ENCODE data around the gene CDC42BPA. TPM values are rescaled to one million over a fixed set of nuclear protein-coding genes. Genes with fewer than 3 reads are reported as not detected.
A peak's percentile ranks its signal among the peaks of the same experiment; 100 is the strongest.

CDC42BPA gene
- total RNA-seq, 1 experiment from 2014 or later: 32.0 TPM

- intact Hi-C loops (cut with micrococcal nuclease): no loop called here
- Histone ChIP-seq H3K4me3 (ENCODE audit: low read length) (no peak overlapping the region), H3K9me2 (replicated peaks; ENCODE audit: low read length) (no peaks in the 10 kb centered on the region), H3K36me3 (ENCODE audit: low read depth, low read length) (peaks cover 10% of the 10 kb centered on the region; the same call in 1 of the 2 replicates), H3K9ac (ENCODE audit: low read length) (no peak overlapping the region), H3K4me2 (ENCODE audit: low read length) (no peak overlapping the region), H3K4me1 (ENCODE audit: insufficient read depth, low read length) (0 out of 2 replicates have a peak, but pooled peaks cover 4% of the 10 kb centered on the region), H2AFZ (ENCODE audit: low read length) (no peak overlapping the region), H3K79me2 (ENCODE audit: low read length) (no peaks in the 10 kb centered on the region), H3F3A (ENCODE audit: low read length, unreplicated experiment) (no peaks in the 10 kb centered on the region), H3K9me3 (ENCODE audit: low read length) (no peaks in the 10 kb centered on the region), H3K27ac (ENCODE audit: low read length) (no peak overlapping the region), H4K20me1 (ENCODE audit: low read length) (no peaks in the 10 kb centered on the region), H3K27me3 (ENCODE audit: low read length) (no peaks in the 10 kb centered on the region)
- no TSS peak for BruUV-seq (replicated peaks)
- POLR2A ChIA-PET (ENCODE audit: unreplicated experiment): no interaction called here
- DNase-seq (no peak), ATAC-seq (no peak)
- no peak for TF ChIP-seq EZH2phosphoT487 (IDR thresholded peaks at IDR 0.05; ENCODE audit: borderline replicate concordance, low read length)
- no peak for TF ChIP-seq CTCF (conservative IDR thresholded peaks at IDR 0.05; ENCODE audit: low read depth, low read length)
- TF ChIP-seq EZH2 (IDR thresholded peaks at IDR 0.05; ENCODE audit: low read length, unreplicated experiment): no peak
- CTCF ChIA-PET: no interaction called here
These were observed 285.9 kb downstream of the CDC42BPA start for GRCh38 chr1:227032396-227032795.

- H3K9ac ChIP-seq (ENCODE audit: low read length): no peak overlapping the region
- no peak overlapping the region for H3K27ac ChIP-seq (ENCODE audit: low read length)
- H3K9me2 ChIP-seq (replicated peaks; ENCODE audit: low read length): no peaks in the 10 kb centered on the region
- H3F3A ChIP-seq (ENCODE audit: low read length, unreplicated experiment): no peaks in the 10 kb centered on the region
- ChIA-PET POLR2A (ENCODE audit: unreplicated experiment) (no interaction called here), CTCF (no interaction called here)
- H3K4me2 ChIP-seq (ENCODE audit: low read length): peak overlapping the region; percentile 15; the same call in 1 of the 2 replicates
- H3K27me3 ChIP-seq (ENCODE audit: low read length): no peaks in the 10 kb centered on the region
- H3K4me3 ChIP-seq (ENCODE audit: low read length): no peak overlapping the region
- TF ChIP-seq CTCF (conservative IDR thresholded peaks at IDR 0.05; ENCODE audit: low read depth, low read length) (no peak), EZH2phosphoT487 (IDR thresholded peaks at IDR 0.05; ENCODE audit: borderline replicate concordance, low read length) (no peak), EZH2 (IDR thresholded peaks at IDR 0.05; ENCODE audit: low read length, unreplicated experiment) (no peak)
- H3K9me3 ChIP-seq (ENCODE audit: low read length): peaks cover 6% of the 10 kb centered on the region; the same call in 1 of the 2 replicates
- no peak for DNase-seq
- no TSS peak for BruUV-seq (replicated peaks)
- intact Hi-C loops (cut with micrococcal nuclease): no loop called here
- H3K79me2 ChIP-seq (ENCODE audit: low read length): no peaks in the 10 kb centered on the region
- H4K20me1 ChIP-seq (ENCODE audit: low read length): no peaks in the 10 kb centered on the region
- no peak overlapping the region for H2AFZ ChIP-seq (ENCODE audit: low read length)
- ATAC-seq: no peak
- H3K36me3 ChIP-seq (ENCODE audit: low read depth, low read length): peaks cover 32% of the 10 kb centered on the region
- no peaks in the 10 kb centered on the region for H3K4me1 ChIP-seq (ENCODE audit: insufficient read depth, low read length)
These were observed 301.3 kb downstream of the CDC42BPA start for GRCh38 chr1:227016990-227017389.

GRCh38 chr1:227010645-227011044 is 307.6 kb downstream of the CDC42BPA start:
- Histone ChIP-seq H3K9me2 (replicated peaks; ENCODE audit: low read length) (no peaks in the 10 kb centered on the region), H3K27ac (ENCODE audit: low read length) (no peak overlapping the region), H3K9ac (ENCODE audit: low read length) (no peak overlapping the region), H3K4me2 (ENCODE audit: low read length) (no peak overlapping the region), H3K79me2 (ENCODE audit: low read length) (no peaks in the 10 kb centered on the region), H3K4me3 (ENCODE audit: low read length) (no peak overlapping the region), H3F3A (ENCODE audit: low read length, unreplicated experiment) (no peaks in the 10 kb centered on the region), H4K20me1 (ENCODE audit: low read length) (no peaks in the 10 kb centered on the region), H3K36me3 (ENCODE audit: low read depth, low read length) (no peaks in the 10 kb centered on the region), H3K9me3 (ENCODE audit: low read length) (no peaks in the 10 kb centered on the region), H3K4me1 (ENCODE audit: insufficient read depth, low read length) (no peaks in the 10 kb centered on the region), H3K27me3 (ENCODE audit: low read length) (no peaks in the 10 kb centered on the region), H2AFZ (ENCODE audit: low read length) (no peak overlapping the region)
- ChIA-PET POLR2A (ENCODE audit: unreplicated experiment) (no interaction called here), CTCF (interaction anchor here (0.6 kb wide), 1 partner anchor 314 kb away, joined by 4 read pairs; no protein-coding TSS in a partner anchor)
- intact Hi-C loops (cut with micrococcal nuclease): no loop called here
- DNase-seq (no peak), ATAC-seq (no peak)
- TF ChIP-seq EZH2phosphoT487 (IDR thresholded peaks at IDR 0.05; ENCODE audit: borderline replicate concordance, low read length) (no peak), EZH2 (IDR thresholded peaks at IDR 0.05; ENCODE audit: low read length, unreplicated experiment) (no peak), CTCF (conservative IDR thresholded peaks at IDR 0.05; ENCODE audit: low read depth, low read length) (no peak)
- no TSS peak for BruUV-seq (replicated peaks)
